Trophoblast cell (in vitro differentiated cells and primary cell): ENCODE results near the gene MRPL4.
"Not testable (repeated sequence)": the region's sequence is repeated elsewhere in the genome, so short reads cannot be mapped to it uniquely, and the experiment has no call there.

Experiments
- DNase-seq, 2 donors: peaks; one replicate each; pipeline ENCODE4 v3.0.0-alpha.2; 2016
- H2AFZ ChIP-seq: 2 replicates; pipeline ENCODE4 v1.6.1; 2013; ENCODE audit warnings: low read length, moderate library complexity, mild to moderate bottlenecking; ENCODE audit not compliant: insufficient read depth, poor library complexity
- H2AK5ac ChIP-seq: 2 replicates; pipeline ENCODE4 v1.6.1; 2013; ENCODE audit warnings: mild to moderate bottlenecking, low read length
- H2BK120ac ChIP-seq: 2 replicates; pipeline ENCODE4 v1.6.1; 2013; ENCODE audit warnings: low read length, mild to moderate bottlenecking, moderate library complexity; ENCODE audit not compliant: insufficient read depth, poor library complexity
- H2BK12ac ChIP-seq: 2 replicates; pipeline ENCODE4 v1.6.1; 2013; ENCODE audit warnings: mild to moderate bottlenecking, low read length, moderate library complexity
- H2BK5ac ChIP-seq: 2 replicates; pipeline ENCODE4 v1.6.1; 2013; ENCODE audit warnings: low read length, low read depth, moderate library complexity, mild to moderate bottlenecking; ENCODE audit not compliant: poor library complexity
- H3K14ac ChIP-seq: 2 replicates; pipeline ENCODE4 v1.6.1; 2013; ENCODE audit warnings: mild to moderate bottlenecking, low read length
- H3K18ac ChIP-seq: 2 replicates; pipeline ENCODE4 v1.6.1; 2013; ENCODE audit warnings: mild to moderate bottlenecking, low read length
- H3K23ac ChIP-seq: 2 replicates; pipeline ENCODE4 v1.6.1; 2013; ENCODE audit warnings: low read length
- H3K27ac ChIP-seq: 2 replicates; pipeline ENCODE4 v1.5.1; 2013; ENCODE audit warnings: low read depth, mild to moderate bottlenecking, inconsistent platforms, low read length, moderate library complexity
- H3K27me3 ChIP-seq: 2 replicates; pipeline ENCODE4 v1.6.1; 2013; ENCODE audit warnings: inconsistent platforms, mild to moderate bottlenecking, low read length, moderate library complexity; ENCODE audit not compliant: insufficient read depth
- H3K36me3 ChIP-seq, 2 experiments: 1 replicate in 1 of 2; 2 replicates in 1 of 2; pipeline ENCODE4 v1.6.1; 2013; ENCODE audit warnings: low read length in 2 of 2, mild to moderate bottlenecking in 2 of 2, moderate library complexity in 1 of 2; ENCODE audit not compliant: insufficient read depth in 2 of 2, control insufficient read depth in 1 of 2
- H3K4ac ChIP-seq: 2 replicates; pipeline ENCODE4 v1.6.1; 2013; ENCODE audit warnings: low read depth, mild to moderate bottlenecking, low read length, moderate library complexity
- H3K4me1 ChIP-seq, 2 experiments: 1 replicate in 1 of 2; 2 replicates in 1 of 2; pipeline ENCODE4 v1.6.1; 2013; ENCODE audit warnings: low read length in 2 of 2, mild to moderate bottlenecking in 2 of 2, moderate library complexity in 1 of 2; ENCODE audit not compliant: insufficient read depth in 2 of 2, control insufficient read depth in 1 of 2
- H3K4me2 ChIP-seq: 2 replicates; pipeline ENCODE4 v1.6.1; 2013; ENCODE audit warnings: inconsistent platforms, mild to moderate bottlenecking, low read length, moderate library complexity
- H3K4me3 ChIP-seq: 2 replicates; pipeline ENCODE4 v1.5.1; 2013; ENCODE audit warnings: mild to moderate bottlenecking, low read depth, low read length, inconsistent platforms
- H3K79me1 ChIP-seq: one replicate; pipeline ENCODE4 v1.6.1; 2013; ENCODE audit warnings: low read length
- H3K79me2 ChIP-seq: 2 replicates; pipeline ENCODE4 v1.6.1; 2013; ENCODE audit warnings: low read length, mild to moderate bottlenecking; ENCODE audit not compliant: control insufficient read depth, insufficient read depth, poor library complexity
- H3K9ac ChIP-seq: 2 replicates; pipeline ENCODE4 v1.6.1; 2013; ENCODE audit warnings: mild to moderate bottlenecking, low read length
- H3K9me3 ChIP-seq: 2 replicates; pipeline ENCODE4 v1.6.1; 2013; ENCODE audit warnings: low read depth, mild to moderate bottlenecking, control low read depth, inconsistent platforms, low read length; ENCODE audit not compliant: insufficient read depth
- H4K12ac ChIP-seq: 2 replicates; pipeline ENCODE4 v1.6.1; 2013; ENCODE audit warnings: low read depth, mild to moderate bottlenecking, low read length, moderate library complexity
- H4K8ac ChIP-seq: 2 replicates; pipeline ENCODE4 v1.6.1; 2013; ENCODE audit warnings: low read depth, mild to moderate bottlenecking, low read length, moderate library complexity
- H4K91ac ChIP-seq: one replicate; pipeline ENCODE4 v1.6.1; 2013; ENCODE audit warnings: low read depth, mild to moderate bottlenecking, low read length, moderate library complexity
- WGBS: extraction: QIAGEN DNeasy Blood & Tissue Kit; methylation state at CpG from one replicate; pipeline ENCODE4 v1.1.7; 2013; ENCODE audit warnings: missing lambda C conversion rate; ENCODE audit not compliant: insufficient read length, insufficient coverage; ENCODE audit errors: extremely low coverage; 5-methylcytosine and 5-hydroxymethylcytosine counted together

MRPL4 gene

GRCh38 chr19:10241826-10242449 is 10.1 kb upstream of the MRPL4 start:
- peak; percentile 69 for DNase-seq
- not testable (repeated sequence) for H3K9me3 ChIP-seq, H3K27ac ChIP-seq, H3K36me3 ChIP-seq, H3K4me3 ChIP-seq, H4K91ac ChIP-seq, H3K79me1 ChIP-seq, H3K4ac ChIP-seq, H3K23ac ChIP-seq, H3K79me2 ChIP-seq, H2BK120ac ChIP-seq, H2BK5ac ChIP-seq, H3K4me2 ChIP-seq, H3K18ac ChIP-seq, H3K9ac ChIP-seq, H4K12ac ChIP-seq, H4K8ac ChIP-seq, H3K27me3 ChIP-seq, H2AFZ ChIP-seq, H2AK5ac ChIP-seq, H3K14ac ChIP-seq, H2BK12ac ChIP-seq
- WGBS = no CpG with 5 or more reads among the region's 11 CpGs
- H3K4me1 ChIP-seq = peaks cover 5 to 13% of the 10 kb centered on the region in 2 experiments

DNA sequence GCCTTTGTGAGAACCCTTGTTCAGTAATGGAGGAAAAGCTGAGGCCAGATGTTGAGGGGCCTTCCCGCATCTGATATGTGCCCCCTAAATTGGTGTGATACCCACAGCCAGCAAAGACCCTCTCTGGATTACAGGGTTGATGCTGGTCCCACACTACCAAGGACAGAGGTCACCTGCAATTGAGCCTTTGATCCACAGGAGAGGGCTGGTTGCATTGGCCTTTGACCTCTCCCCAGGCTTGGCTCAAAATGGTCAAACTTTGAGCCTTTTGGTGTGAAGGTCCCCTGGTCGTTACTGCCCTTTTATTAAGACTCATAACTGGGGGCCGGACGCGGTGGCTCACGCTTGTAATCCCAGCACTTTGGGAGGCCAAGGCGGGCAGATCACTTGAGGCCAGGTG is 8.4 kb upstream of the MRPL4 start:
- WGBS = no CpG with 5 or more reads among the region's 7 CpGs

DNA sequence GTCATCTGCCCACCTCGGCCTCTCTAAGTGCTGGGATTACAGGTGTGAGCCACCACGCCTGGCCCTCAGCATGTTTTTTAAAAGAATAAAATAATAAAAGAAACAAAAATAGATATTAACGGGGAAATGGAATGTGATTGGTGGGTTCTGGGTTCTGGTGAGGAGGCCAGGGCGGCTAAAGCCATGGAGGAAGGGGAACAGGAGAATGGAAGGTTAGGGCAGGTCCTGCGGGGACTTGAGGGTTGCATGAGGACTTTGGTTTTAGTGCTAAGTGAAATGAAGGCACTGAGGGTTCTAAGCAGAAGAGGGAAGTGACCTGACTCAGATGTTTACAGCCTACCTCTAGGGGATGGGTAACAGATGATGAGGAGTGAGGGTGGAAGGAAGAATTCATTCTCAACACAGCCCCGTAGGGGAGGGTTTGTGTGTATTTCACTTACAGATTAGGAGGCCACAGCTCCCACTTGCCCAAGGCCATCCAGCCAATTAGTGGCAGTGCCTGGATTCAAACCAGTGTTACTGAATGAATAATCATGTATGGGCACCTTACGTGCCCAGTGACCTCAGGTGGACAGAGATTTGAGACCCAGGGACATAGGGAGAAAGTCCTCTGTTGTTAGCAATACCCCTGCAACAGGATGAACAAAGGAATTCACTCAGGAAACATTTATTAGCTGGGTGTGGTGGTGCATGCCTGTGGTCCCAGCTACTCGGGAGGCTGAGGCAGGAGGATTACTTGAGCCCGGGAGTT is 6.7 kb upstream of the MRPL4 start:
- no peaks in the 10 kb centered on the region for H3K9me3 ChIP-seq
- peak overlapping the region; percentile 57 for H4K8ac ChIP-seq
- peak overlapping the region; percentile 80 for H2AK5ac ChIP-seq
- H3K4ac ChIP-seq = no peak overlapping the region
- no peak overlapping the region for H3K14ac ChIP-seq
- no peak overlapping the region for H3K18ac ChIP-seq
- H2BK12ac ChIP-seq = peak overlapping the region; percentile 81
- H3K23ac ChIP-seq = no peak overlapping the region
- H3K27ac ChIP-seq = no peak overlapping the region
- no peak overlapping the region for H2BK120ac ChIP-seq
- H2AFZ ChIP-seq = no peak overlapping the region
- H3K9ac ChIP-seq = no peak overlapping the region
- peak; percentile 76 to 82 for DNase-seq
- no peak overlapping the region for H4K12ac ChIP-seq
- peak overlapping the region; percentile 59 for H2BK5ac ChIP-seq
- H3K36me3 ChIP-seq = no peaks in the 10 kb centered on the region
- no peaks in the 10 kb centered on the region for H3K27me3 ChIP-seq
- no peaks in the 10 kb centered on the region for H3K79me2 ChIP-seq
- WGBS = 100% methylated on average over 1 of the region's 9 CpGs
- no peaks in the 10 kb centered on the region for H3K79me1 ChIP-seq
- no peak overlapping the region for H4K91ac ChIP-seq
- H3K4me2 ChIP-seq = no peak overlapping the region
- H3K4me3 ChIP-seq = no peak overlapping the region
- peaks cover 5 to 13% of the 10 kb centered on the region in 2 experiments for H3K4me1 ChIP-seq

More for the DNA sequence above, 8.4 kb upstream of the MRPL4 start:
- H3K18ac ChIP-seq = no peak overlapping the region
- no peaks in the 10 kb centered on the region for H3K9me3 ChIP-seq
- no peak for DNase-seq
- no peak overlapping the region for H3K27ac ChIP-seq
- no peaks in the 10 kb centered on the region for H3K79me2 ChIP-seq
- no peak overlapping the region for H3K4me3 ChIP-seq
- H3K14ac ChIP-seq = no peak overlapping the region
- H2AFZ ChIP-seq = no peak overlapping the region
- H3K9ac ChIP-seq = no peak overlapping the region
- no peak overlapping the region for H3K4me2 ChIP-seq
- no peaks in the 10 kb centered on the region for H3K27me3 ChIP-seq
- no peak overlapping the region for H3K23ac ChIP-seq
- H3K79me1 ChIP-seq = no peaks in the 10 kb centered on the region
- peaks cover 5 to 13% of the 10 kb centered on the region in 2 experiments for H3K4me1 ChIP-seq
- H2AK5ac ChIP-seq = no peak overlapping the region
- no peak overlapping the region for H2BK120ac ChIP-seq
- H3K36me3 ChIP-seq = no peaks in the 10 kb centered on the region
- no peak overlapping the region for H2BK12ac ChIP-seq
- no peak overlapping the region for H4K12ac ChIP-seq
- H4K8ac ChIP-seq = no peak overlapping the region
- H3K4ac ChIP-seq = no peak overlapping the region
- H2BK5ac ChIP-seq = no peak overlapping the region
- H4K91ac ChIP-seq = no peak overlapping the region

GRCh38 chr19:10246511-10246910 is 5.5 kb upstream of the MRPL4 start:
- H4K12ac ChIP-seq = no peak overlapping the region
- H3K18ac ChIP-seq = no peak overlapping the region
- no peak overlapping the region for H3K14ac ChIP-seq
- no peak overlapping the region for H4K8ac ChIP-seq
- no CpG with 5 or more reads among the region's 6 CpGs for WGBS
- no peaks in the 10 kb centered on the region for H3K27me3 ChIP-seq
- H2AFZ ChIP-seq = no peak overlapping the region
- H3K27ac ChIP-seq = no peak overlapping the region
- H3K4me2 ChIP-seq = no peak overlapping the region
- no peak overlapping the region for H3K4ac ChIP-seq
- H4K91ac ChIP-seq = no peak overlapping the region
- no peak overlapping the region for H2BK12ac ChIP-seq
- H2BK5ac ChIP-seq = no peak overlapping the region
- H3K9me3 ChIP-seq = no peaks in the 10 kb centered on the region
- H3K79me2 ChIP-seq = no peaks in the 10 kb centered on the region
- no peak overlapping the region for H3K9ac ChIP-seq
- DNase-seq = no peak
- H3K23ac ChIP-seq = no peak overlapping the region
- no peaks in the 10 kb centered on the region for H3K36me3 ChIP-seq
- no peak overlapping the region for H2AK5ac ChIP-seq
- H3K4me1 ChIP-seq = peaks cover 5 to 13% of the 10 kb centered on the region in 2 experiments
- H2BK120ac ChIP-seq = no peak overlapping the region
- no peak overlapping the region for H3K4me3 ChIP-seq
- no peaks in the 10 kb centered on the region for H3K79me1 ChIP-seq
